Measurements from ENCODE around the gene IGFL3.
"Not testable (repeated sequence)": the region's sequence is repeated elsewhere in the genome, so short reads cannot be mapped to it uniquely, and the experiment has no call there.

The IGFL3 gene

GRCh38 chr19:46124638-46125115 is at the start of gene IGFL3:
TSS of gene IGFL3 (minus strand) at chr19:46124688. CDS start at chr19:46124649, 39 bp downstream.
- DNase-seq: no peak

DNA sequence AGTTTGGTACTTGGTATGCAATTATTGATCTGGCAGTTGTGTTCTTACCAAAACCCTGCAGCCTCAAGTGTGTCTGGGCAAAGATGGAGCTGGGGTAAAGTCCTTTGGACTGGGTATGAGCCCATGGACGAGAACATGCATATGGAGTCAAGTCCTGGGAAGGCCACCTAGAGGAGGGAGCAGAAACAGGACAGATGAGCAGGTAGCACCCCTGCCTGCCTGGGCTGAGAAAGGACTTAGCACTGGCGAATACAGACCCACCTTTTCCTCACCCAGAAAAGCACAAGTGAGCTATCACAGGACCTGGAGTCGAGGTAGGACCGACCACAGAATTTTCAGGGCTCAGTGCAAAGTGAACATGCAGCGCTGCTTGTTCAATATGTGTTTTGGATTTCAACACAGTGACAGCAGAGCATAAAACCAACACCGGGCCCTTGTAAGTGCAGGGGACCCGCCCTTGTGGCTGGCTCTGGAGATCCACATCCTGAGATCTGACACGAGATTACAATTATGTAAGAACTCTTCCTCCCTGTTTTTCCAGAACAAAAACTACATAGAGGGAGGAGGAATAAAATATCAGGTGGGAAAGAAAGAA is 49.5 kb upstream of the IGFL3 start:
- no peak for DNase-seq

GRCh38 chr19:46162731-46163130 is 38.2 kb upstream of the IGFL3 start:
- DNase-seq: no peak

- not testable (repeated sequence) for DNase-seq
These were observed 37.3 kb upstream of the IGFL3 start for GRCh38 chr19:46161642-46162257.

DNA sequence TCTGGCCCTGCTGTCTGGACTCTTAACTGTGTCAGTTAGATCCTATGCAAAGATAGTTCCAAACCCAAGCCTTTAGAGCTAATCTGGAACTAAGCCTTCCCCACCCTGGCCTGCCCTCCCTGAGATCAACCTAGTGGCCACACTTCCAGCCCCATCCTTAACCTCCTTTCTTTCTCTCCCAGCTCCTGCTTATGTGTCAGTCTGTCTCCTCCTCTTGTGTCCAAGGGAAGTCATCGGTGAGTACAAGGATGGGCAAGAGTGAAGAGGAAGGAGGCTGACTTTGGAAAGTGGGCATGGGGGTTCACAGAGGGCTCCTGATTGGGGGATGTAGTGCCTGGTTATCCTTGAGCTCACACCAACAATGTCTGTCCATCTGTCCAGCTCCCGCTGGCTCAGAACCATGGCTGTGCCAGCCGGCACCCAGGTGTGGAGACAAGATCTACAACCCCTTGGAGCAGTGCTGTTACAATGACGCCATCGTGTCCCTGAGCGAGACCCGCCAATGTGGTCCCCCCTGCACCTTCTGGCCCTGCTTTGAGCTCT is 35.8 kb upstream of the IGFL3 start:
- no peak for DNase-seq

GRCh38 chr19:46159418-46160232 is 35.1 kb upstream of the IGFL3 start:
- no peak for DNase-seq

DNA sequence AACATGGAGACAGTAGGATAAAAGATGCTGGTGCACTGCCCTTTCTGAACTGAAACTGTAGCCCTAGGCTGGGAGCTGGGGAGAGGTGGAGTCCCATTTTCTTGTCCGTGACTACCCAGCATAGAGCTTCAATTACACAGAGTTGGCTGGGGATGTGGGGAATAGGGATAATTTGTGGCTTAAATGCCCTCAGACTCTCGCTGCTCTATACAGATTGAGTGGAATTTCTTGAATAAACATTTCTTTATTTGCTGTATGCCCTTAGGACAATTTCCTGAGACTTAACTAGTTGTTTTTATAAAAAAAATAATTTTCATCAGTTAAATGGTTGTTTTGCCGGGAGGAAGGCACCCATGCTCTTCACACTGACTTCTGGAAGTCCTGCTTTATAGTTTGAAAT is 30.7 kb upstream of the IGFL3 start:
- DNase-seq: no peak

GRCh38 chr19:46150606-46151005 is 26.1 kb upstream of the IGFL3 start:
- DNase-seq: no peak

DNA sequence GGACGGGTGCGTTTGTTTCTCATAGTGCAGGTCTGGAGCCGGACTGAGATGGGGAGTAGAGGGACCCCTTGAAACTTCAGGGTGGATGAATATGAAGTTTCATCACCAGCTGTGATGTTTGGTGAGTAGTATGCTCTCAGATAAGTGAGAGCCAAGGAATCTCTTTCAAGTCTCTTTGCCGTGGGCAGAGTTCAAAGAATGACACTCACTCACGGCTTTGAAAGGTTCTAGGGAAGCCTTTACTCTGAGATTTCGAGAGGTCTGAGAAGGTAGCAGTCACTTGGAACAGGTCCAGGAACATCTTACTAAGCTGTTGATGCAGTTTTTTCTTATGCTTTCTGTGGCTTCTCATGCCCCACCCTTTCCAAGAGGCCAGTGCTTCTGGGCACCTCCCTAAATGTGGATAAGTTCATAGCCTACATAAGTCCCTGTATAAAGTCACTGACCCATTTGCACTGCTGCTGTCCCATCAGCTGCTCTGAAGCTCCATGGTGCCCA is 23.4 kb upstream of the IGFL3 start, which contains the start of gene IGFL2:
Gene IGFL2 (plus strand): TSS at position 448 of the 498 bp plus-strand sequence. CDS start 41 bp downstream, at position 489.
- no peak for DNase-seq

DNA sequence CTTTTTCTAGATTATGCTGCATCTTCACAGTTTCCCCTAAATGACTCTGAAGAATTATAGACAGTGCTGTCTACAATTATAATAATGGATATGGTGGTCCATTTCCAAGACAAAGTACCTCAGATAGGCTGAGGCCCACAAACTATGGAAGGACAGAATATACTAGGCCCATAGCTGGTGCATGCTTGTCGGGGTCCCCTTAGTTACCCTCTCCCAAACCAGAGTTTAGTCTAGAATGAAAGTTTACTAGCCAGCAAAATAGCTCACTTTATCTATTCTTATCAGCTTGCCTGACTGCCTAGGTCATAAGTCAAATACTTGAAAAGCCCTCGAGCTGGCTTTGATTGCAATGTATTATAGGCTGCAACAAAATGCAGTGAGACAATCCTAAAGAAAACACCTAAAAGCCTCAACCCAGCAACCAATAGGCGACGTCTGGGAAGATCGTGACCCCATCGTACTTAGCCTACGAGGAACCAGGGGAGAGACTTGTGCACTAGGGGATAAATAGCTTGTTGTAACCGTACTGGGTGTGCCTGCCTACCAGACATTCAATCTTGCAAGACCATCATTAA is 22.8 kb upstream of the IGFL3 start:
- DNase-seq: no peak

- DNase-seq: no peak
These were observed 20.3 kb upstream of the IGFL3 start for GRCh38 chr19:46144756-46145155.

- no peak for DNase-seq
These were observed 17.8 kb upstream of the IGFL3 start for GRCh38 chr19:46142294-46142693.

- DNase-seq: no peak
These were observed 16.9 kb upstream of the IGFL3 start for GRCh38 chr19:46141421-46141820.

GRCh38 chr19:46137915-46138473 is 13.5 kb upstream of the IGFL3 start:
- DNase-seq: no peak

DNA sequence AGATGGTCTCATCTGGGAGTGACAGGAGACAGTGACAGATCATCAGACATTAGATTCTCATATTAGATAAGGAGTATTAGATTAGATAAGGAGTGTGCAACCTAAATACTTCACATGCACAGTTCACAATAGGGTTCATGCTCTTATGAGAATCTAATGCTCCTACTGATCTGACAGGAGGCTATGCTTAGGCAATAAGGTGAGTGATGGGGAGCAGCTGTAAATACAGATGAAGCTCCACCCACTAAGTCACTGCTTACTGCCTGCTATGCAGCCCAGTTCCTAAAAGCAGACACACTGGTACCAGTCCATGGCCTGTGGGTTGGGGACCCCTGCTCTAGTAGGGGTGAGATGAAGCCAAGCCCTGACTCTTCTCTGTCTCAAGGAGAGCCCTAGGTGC is 10.0 kb upstream of the IGFL3 start:
- no peak for DNase-seq

DNA sequence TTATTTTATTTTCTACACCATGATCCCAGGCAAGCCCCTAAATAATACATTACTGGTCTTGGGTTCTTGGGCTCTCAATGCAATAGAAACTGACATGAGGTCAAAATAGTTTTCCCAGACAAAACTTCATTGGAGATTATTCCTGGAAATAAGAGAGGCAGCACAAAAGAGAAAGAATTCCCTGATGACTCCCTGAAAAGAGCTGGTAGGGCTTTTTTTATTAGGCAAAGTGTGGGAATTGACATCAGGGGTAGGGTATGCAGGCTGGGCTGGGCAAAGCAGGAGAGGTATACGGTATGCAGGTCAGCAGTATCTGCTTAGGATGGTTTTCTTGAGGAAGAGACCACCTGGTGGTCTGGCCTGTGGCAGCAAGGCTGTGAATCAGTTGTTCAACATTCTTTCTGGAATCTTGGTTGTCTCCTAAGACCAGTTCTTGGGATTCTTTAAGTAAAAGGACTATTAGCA is 9.3 kb upstream of the IGFL3 start:
- no peak for DNase-seq

DNA sequence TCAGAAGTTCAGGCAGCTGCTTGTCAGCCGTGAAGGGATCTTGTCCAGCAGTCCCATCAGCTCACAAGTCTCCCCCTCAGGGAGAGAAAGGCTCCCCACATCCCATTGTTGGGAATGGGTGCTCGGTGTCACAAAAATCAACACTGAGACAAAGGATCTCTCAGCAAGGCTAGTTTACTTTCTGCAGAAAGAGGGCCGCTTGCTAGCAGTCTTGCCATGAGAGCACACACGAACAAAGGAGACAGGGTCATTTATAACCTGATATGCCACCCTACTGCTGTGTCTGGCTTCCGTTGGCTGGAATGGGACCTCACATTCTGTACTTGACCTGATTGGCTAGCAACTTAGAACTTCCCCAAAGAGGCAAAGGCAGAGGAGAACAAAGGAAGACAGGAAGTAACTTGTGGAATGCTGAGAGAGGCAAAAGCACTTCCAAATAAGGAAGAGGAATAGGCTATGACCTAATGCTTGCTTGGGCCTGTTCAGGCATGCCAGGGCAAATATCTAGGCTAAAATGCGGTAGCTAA is 8.7 kb upstream of the IGFL3 start:
- DNase-seq: no peak

DNA sequence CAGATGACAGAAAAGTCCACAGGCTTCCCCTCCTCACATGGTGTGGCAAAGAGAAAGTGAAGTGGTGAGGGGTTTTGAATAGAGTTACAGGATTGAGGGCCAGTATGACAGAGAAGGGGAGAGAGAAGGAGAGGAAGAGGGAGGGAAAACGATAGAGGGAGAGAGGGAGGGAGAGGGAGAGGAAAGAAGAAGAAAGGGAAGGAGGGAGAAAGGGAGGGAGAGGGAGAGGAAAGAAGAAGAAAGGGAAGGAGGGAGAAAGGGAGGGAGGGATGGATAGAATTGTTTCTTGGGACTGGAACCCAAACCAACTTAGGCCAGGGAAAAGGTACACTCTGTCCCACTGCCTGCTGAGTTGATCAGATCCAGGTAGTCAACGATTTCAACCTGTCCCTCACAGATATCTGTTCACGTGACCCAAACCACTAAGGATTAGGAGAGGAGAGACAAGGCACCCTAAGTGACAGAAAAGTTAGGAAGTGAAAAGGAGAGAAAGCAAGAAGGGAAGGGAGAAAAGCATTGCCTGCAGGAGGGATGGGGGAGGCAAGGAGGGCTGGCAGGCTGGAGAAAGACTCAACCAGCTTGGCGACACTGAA is 8.1 kb upstream of the IGFL3 start:
- DNase-seq: no peak

GRCh38 chr19:46131485-46132143 is 7.1 kb upstream of the IGFL3 start:
- DNase-seq: no peak

GRCh38 chr19:46126086-46126580 is 1.6 kb upstream of the IGFL3 start:
- no peak for DNase-seq

DNA sequence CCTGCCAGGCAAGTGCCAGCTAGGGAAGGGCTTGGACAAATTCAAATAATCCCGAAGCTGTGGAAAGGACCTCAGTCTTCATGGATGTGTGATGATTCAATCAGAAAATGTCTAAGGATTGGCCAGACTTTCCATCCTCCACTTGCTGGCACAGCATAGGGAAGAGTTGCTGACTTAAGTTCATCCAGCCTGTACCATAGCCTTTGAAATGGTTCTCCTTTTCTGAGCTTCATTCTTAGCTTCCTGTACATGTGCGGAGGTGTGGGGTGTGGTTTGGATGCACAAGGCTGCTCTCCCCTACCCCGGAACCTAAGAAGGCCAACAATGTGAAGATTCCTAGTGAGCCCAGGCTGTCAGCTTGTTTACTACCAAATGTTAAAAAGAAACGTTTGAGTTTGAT is 959 bp upstream of the IGFL3 start:
- DNase-seq: no peak
